Cardiac fibroblast (primary cell): Measurements from ENCODE around the gene HRH4.

Experiments used
- DNase-seq, 2 donors: peaks; one replicate each; pipeline versions ENCODE4 v3.0.0 to v3.0.0-alpha.2; 2010; ENCODE audit warnings: low read depth in 2 of 2
- H3K4me3 ChIP-seq, 2 donors: replicated peaks in 1 of 2; 1 replicate in 1 of 2; 2 replicates in 1 of 2; pipeline ENCODE4 v1.5.1; 2011; ENCODE audit warnings: low read depth in 2 of 2, low read length in 2 of 2, mild to moderate bottlenecking in 2 of 2, moderate library complexity in 1 of 2
- CTCF ChIP-seq: IDR thresholded peaks from one replicate; pipeline ENCODE4 v1.5.1; 2011; ENCODE audit warnings: low read depth, mild to moderate bottlenecking, low read length, inconsistent platforms

HRH4 gene

GRCh38 chr18:24460388-24460787, at the start of gene HRH4:
Gene HRH4, plus strand, starts transcription at chr18:24460637. Its CDS starts 92 bp downstream, at chr18:24460729.
- no peak for DNase-seq
- H3K4me3 ChIP-seq: no peak within 1 kb of the TSS
- no peak for TF ChIP-seq CTCF

- DNase-seq: no peak
- peak; percentile 28 for TF ChIP-seq CTCF
- no peak overlapping the region for H3K4me3 ChIP-seq
Observed at GRCh38 chr18:24413148-24413547, 47.3 kb upstream of the HRH4 start.

- no peak for DNase-seq
- no peak overlapping the region for H3K4me3 ChIP-seq
- TF ChIP-seq CTCF: no peak
Observed at GRCh38 chr18:24414349-24415003, 46.0 kb upstream of the HRH4 start.

- TF ChIP-seq CTCF: no peak
- H3K4me3 ChIP-seq: no peak overlapping the region
- no peak for DNase-seq
Observed at GRCh38 chr18:24417480-24417879, 43.0 kb upstream of the HRH4 start.

GRCh38 chr18:24420551-24420950, 39.9 kb upstream of the HRH4 start:
- no peak overlapping the region for H3K4me3 ChIP-seq
- DNase-seq: no peak
- TF ChIP-seq CTCF: no peak

- no peak for TF ChIP-seq CTCF
- no peak overlapping the region for H3K4me3 ChIP-seq
- peak in 1 of 2 donors; percentile 9 for DNase-seq
Observed at GRCh38 chr18:24421831-24422230, 38.6 kb upstream of the HRH4 start.

GRCh38 chr18:24426073-24426397, 34.4 kb upstream of the HRH4 start:
- H3K4me3 ChIP-seq: peak overlapping the region; percentile 67 to 75
- no peak for TF ChIP-seq CTCF

More at GRCh38 chr18:24426073-24426397, 34.4 kb upstream of the HRH4 start:
- DNase-seq: no peak
